GM12878 (cell line): ENCODE measurements around the gene TRAPPC11. TPM values are rescaled to one million over a fixed set of nuclear protein-coding genes. Genes with fewer than 3 reads are reported as not detected.

Experiments
- ATAC-seq: fragments of 200-7000 bp; cut with Tn5 transposase; 3 replicates; pipeline ENCODE4 v1.9.1; 2020; ENCODE audit warnings: mild to moderate bottlenecking, moderate library complexity
- BruUV-seq: library from RNA; stranded (reverse); fragments of 400-500 nt; replicated peaks from 2 replicates; lab custom pipeline; 2021; lab: Mats Ljungman, UMichigan
- CTCF ChIA-PET: fragments of 300-600 bp; sonication (Branson Sonifier 250); formaldehyde crosslinking; extraction: SDS; loops from one replicate; lab custom pipeline; 2021; ENCODE audit warnings: inconsistent platforms; lab: Yijun Ruan, JAX
- POLR2A ChIA-PET: fragments of 350-600 bp; formaldehyde crosslinking; extraction: SDS; loops from one replicate; lab custom pipeline; 2021; ENCODE audit warnings: inconsistent platforms; lab: Charles Lee
- RAD21 ChIA-PET: fragments of 300-600 bp; sonication (Branson Sonifier 250); formaldehyde crosslinking; loops from one replicate; lab custom pipeline; 2023; ENCODE audit warnings: antibody characterized with exemption; ENCODE audit not compliant: unreplicated experiment; lab: Charles Lee
- SMC1A ChIA-PET: fragments of 300-600 bp; sonication (Branson Sonifier 250); formaldehyde crosslinking; loops from one replicate; lab custom pipeline; 2023; ENCODE audit not compliant: unreplicated experiment, uncharacterized antibody; lab: Charles Lee
- DNase-seq: peaks from one replicate; pipeline ENCODE4 v3.0.0-alpha.2; 2011; ENCODE audit warnings: low read depth, low spot score
- FAIRE-seq: peaks from 3 replicates; lab custom pipeline; 2011; peaks lifted over from hg19 to GRCh38; lab: Jason Lieb, UNC
- H2AFZ ChIP-seq: 2 replicates; pipeline ENCODE4 v1.6.0; 2011; ENCODE audit warnings: low read depth, low read length, control low read depth; ENCODE audit not compliant: control insufficient read depth
- H3K27ac ChIP-seq: 2 replicates; pipeline ENCODE4 v1.5.1; 2011; ENCODE audit warnings: control low read depth; ENCODE audit not compliant: control insufficient read depth, insufficient read depth
- H3K27me3 ChIP-seq, 2 experiments: replicated peaks in 1 of 2; 2 replicates each; pipeline versions ENCODE4 v1.6.0 to v1.6.1; 2011; ENCODE audit warnings: low read length in 1 of 2; ENCODE audit not compliant: control insufficient read depth in 2 of 2, insufficient read depth in 2 of 2
- H3K36me3 ChIP-seq, 2 experiments: 2 replicates each; pipeline ENCODE4 v1.5.1; 2011; ENCODE audit warnings: low read length in 1 of 2; ENCODE audit not compliant: control insufficient read depth in 2 of 2, insufficient read depth in 2 of 2
- H3K4me1 ChIP-seq: 2 replicates; pipeline ENCODE4 v1.6.1; 2011; ENCODE audit warnings: mild to moderate bottlenecking, low read length, moderate library complexity, mixed read lengths; ENCODE audit not compliant: control insufficient read depth, insufficient read depth
- H3K4me2 ChIP-seq: 2 replicates; pipeline ENCODE4 v1.6.0; 2011; ENCODE audit warnings: control low read depth; ENCODE audit not compliant: control insufficient read depth, insufficient read depth
- H3K4me3 ChIP-seq: fragments of 200-600 bp; sonication (generic); 2 replicates; pipeline ENCODE4 v1.5.1; 2016
- H3K79me2 ChIP-seq: 2 replicates; pipeline ENCODE4 v1.6.0; 2011; ENCODE audit warnings: low read length; ENCODE audit not compliant: control insufficient read depth, insufficient read depth
- H3K9ac ChIP-seq: 2 replicates; pipeline ENCODE4 v1.8.0; 2011; ENCODE audit warnings: low read length, control low read depth, mixed read lengths; ENCODE audit not compliant: control insufficient read depth, insufficient read depth
- H3K9me3 ChIP-seq: replicated peaks from 3 replicates; pipeline ENCODE4 v1.5.1; 2011; ENCODE audit warnings: mild to moderate bottlenecking, low read length; ENCODE audit not compliant: control insufficient read depth, insufficient read depth
- H4K20me1 ChIP-seq: 2 replicates; pipeline ENCODE4 v1.6.0; 2011; ENCODE audit not compliant: control insufficient read depth, insufficient read depth
- JUNB ChIP-seq: IDR thresholded peaks from 2 replicates; pipeline ENCODE4 v1.6.1; 2016; ENCODE audit warnings: antibody characterized with exemption, mild to moderate bottlenecking
- SUPT20H ChIP-seq: IDR thresholded peaks from 2 replicates; pipeline ENCODE4 v1.6.1; 2011; ENCODE audit warnings: low read depth, mild to moderate bottlenecking, low read length, moderate library complexity, borderline replicate concordance; ENCODE audit not compliant: control insufficient read depth
- WGBS: methylation state at CpG from one replicate; pipeline ENCODE4 v1.1.6; 2016; ENCODE audit warnings: low lambda C conversion rate; ENCODE audit not compliant: insufficient replicate concordance, insufficient coverage; ENCODE audit errors: missing lambda C conversion rate; 5-methylcytosine and 5-hydroxymethylcytosine counted together
- in situ Hi-C: fragments of 300-500 bp; cut with MboI; formaldehyde crosslinking; loops from 9 replicates; pipeline ENCODE4 v1.14.3; 2018; ENCODE audit warnings: mixed read lengths
- intact Hi-C: fragments of 100-400 bp; cut with micrococcal nuclease; formaldehyde crosslinking; loops from one replicate; pipeline ENCODE4 v1.14.2; 2022; ENCODE audit not compliant: unreplicated experiment
- polyA plus RNA-seq, 11 experiments: library from polyadenylated mRNA; depleted of rRNA in 4 of 11; unstranded in 6 of 11; stranded (reverse) in 5 of 11; fragments of >200 nt; fragmentation: Nextera tagmentation in 4 of 11; fragmentation: Illumina TruSeq in 1 of 11; extraction: Ambion mirVana in 4 of 11; extraction: Trizol in 1 of 11; gene quantifications; 1 replicate in 1 of 11; 2 replicates in 10 of 11; pipeline versions ENCODE4 v1.2.1 to v1.2.3, GENCODE V29; 2011 to 2016; ENCODE audit warnings: inconsistent platforms in 2 of 11, missing spikeins in 2 of 11, low read depth in 1 of 11
- total RNA-seq, 4 experiments: library from RNA; depleted of rRNA in 3 of 4; stranded (reverse); fragments of >200 nt in 3 of 4; fragmentation: Illumina TruSeq in 1 of 4; extraction: Trizol in 1 of 4; gene quantifications; 2 replicates each; pipeline versions ENCODE4 v1.2.1 to v1.2.3, GENCODE V29; 2013 to 2021

TRAPPC11 gene
- total and polyA plus RNA-seq, 10 of the 15 experiments (the other 5 are each of a cell fraction or from before 2014, with no cell fraction given) = 7.3 to 40.5 (median 22.3) TPM

GRCh38 chr4:183635741-183636140 lies 23.4 kb upstream of the TRAPPC11 start:
- no peak for FAIRE-seq
- no peak for TF ChIP-seq SUPT20H
- no peaks in the 10 kb centered on the region for H3K4me1 ChIP-seq
- no peak for ATAC-seq
- H2AFZ ChIP-seq = no peak overlapping the region
- no peaks in the 10 kb centered on the region for H3K79me2 ChIP-seq
- no TSS peak for BruUV-seq
- no peaks in the 10 kb centered on the region for H3K9me3 ChIP-seq
- no peak overlapping the region for H3K4me3 ChIP-seq
- ChIA-PET POLR2A (no interaction called here), SMC1A (no interaction called here), RAD21 (no interaction called here), CTCF (interaction anchor here (0.6 to 1.0 kb wide), 2 partner anchors 12 to 381 kb away, joined by 3 read pairs; no protein-coding TSS in a partner anchor)
- intact Hi-C loops = no loop called here
- no peak overlapping the region for H3K9ac ChIP-seq
- no peak for DNase-seq
- H3K27ac ChIP-seq = no peak overlapping the region
- H3K27me3 ChIP-seq = no peaks in the 10 kb centered on the region
- in situ Hi-C loops = no loop called here
- no peak overlapping the region for H3K4me2 ChIP-seq
- no peaks in the 10 kb centered on the region for H4K20me1 ChIP-seq
- 82% methylated on average over 5 of the region's 5 CpGs for WGBS
- H3K36me3 ChIP-seq = no peaks in the 10 kb centered on the region

DNA sequence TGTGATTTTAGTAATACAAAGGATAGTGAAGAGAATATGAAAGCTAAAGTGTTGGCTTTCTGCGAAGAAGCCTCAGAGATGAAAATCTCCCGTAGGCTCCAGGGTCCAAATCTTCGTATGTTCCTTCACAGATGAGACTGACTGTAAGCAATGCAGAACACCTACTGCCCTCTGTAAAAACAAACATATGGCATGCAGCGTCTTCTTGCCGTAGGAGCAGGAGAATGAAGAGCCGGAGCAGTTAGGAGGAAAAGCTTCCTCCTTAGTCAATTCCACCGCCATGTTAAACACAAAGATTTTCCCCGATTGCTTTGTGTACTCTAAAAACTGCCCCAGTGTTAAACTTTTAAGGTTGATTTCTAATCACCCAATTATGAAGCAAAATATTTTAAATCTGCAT lies 22.6 kb upstream of the TRAPPC11 start:
- no TSS peak for BruUV-seq
- Histone ChIP-seq H3K9me3 (no peaks in the 10 kb centered on the region), H2AFZ (no peak overlapping the region), H3K36me3 (no peaks in the 10 kb centered on the region), H3K27me3 (no peaks in the 10 kb centered on the region), H3K4me3 (no peak overlapping the region), H3K4me2 (no peak overlapping the region), H3K79me2 (no peaks in the 10 kb centered on the region), H4K20me1 (no peaks in the 10 kb centered on the region), H3K9ac (no peak overlapping the region), H3K4me1 (no peaks in the 10 kb centered on the region), H3K27ac (no peak overlapping the region)
- ChIA-PET RAD21 (no interaction called here), SMC1A (no interaction called here), CTCF (interaction anchor here (1.0 kb wide), 2 partner anchors 13 to 381 kb away, joined by 3 read pairs; no protein-coding TSS in a partner anchor), POLR2A (no interaction called here)
- WGBS = 96% methylated on average over 8 of the region's 8 CpGs
- FAIRE-seq = no peak
- DNase-seq = no peak
- in situ Hi-C loops (no loop called here), intact Hi-C loops (no loop called here)
- no peak for ATAC-seq
- no peak for TF ChIP-seq JUNB
